Measurements from ENCODE around the gene GBA2. TPM values are rescaled to one million over a fixed set of nuclear protein-coding genes. Genes with fewer than 3 reads are reported as not detected.

The GBA2 gene
- polyA plus RNA-seq, 3 donors = 18.1 to 130 (median 26.4) TPM

DNA sequence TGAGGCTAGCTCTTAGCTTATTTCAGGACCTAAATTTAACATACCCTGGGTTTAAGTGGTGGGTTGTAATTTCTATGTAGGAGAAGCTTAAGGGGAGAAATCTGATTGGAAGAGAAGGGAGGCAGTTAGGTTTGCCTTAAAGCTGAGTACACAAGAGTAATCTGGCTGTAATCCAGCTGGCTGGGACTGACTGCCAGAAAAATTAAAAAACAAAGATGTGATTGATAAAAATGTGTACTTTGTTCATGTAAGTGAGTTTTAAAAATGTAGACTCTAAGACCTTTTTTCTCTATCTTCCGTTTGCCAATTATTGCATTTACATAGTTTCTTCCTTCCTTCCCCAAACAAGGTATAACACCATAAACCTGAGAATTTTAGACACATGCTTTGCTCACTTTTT lies 22.5 kb upstream of the GBA2 start:
- H3K79me2 ChIP-seq (ENCODE audit: insufficient read depth, low read length) = no peaks in the 10 kb centered on the region
- H3K4me2 ChIP-seq (replicated peaks; ENCODE audit: extremely low read depth, low read length, poor library complexity, severe bottlenecking) = no peak overlapping the region
- Mint-ChIP-seq H3K4me1 (peaks cover 16% of the 10 kb centered on the region), H3K4me3 (no peak overlapping the region), H3K36me3 (no peaks in the 10 kb centered on the region), H3K27ac (no peak overlapping the region), H3K27me3 (ENCODE audit: low read depth in 3 of 3) (peaks cover 0 to 2% (median 1%) of the 10 kb centered on the region in 3 donors), H3K9me3 (no peaks in the 10 kb centered on the region)
- TF ChIP-seq, protein P1, sequence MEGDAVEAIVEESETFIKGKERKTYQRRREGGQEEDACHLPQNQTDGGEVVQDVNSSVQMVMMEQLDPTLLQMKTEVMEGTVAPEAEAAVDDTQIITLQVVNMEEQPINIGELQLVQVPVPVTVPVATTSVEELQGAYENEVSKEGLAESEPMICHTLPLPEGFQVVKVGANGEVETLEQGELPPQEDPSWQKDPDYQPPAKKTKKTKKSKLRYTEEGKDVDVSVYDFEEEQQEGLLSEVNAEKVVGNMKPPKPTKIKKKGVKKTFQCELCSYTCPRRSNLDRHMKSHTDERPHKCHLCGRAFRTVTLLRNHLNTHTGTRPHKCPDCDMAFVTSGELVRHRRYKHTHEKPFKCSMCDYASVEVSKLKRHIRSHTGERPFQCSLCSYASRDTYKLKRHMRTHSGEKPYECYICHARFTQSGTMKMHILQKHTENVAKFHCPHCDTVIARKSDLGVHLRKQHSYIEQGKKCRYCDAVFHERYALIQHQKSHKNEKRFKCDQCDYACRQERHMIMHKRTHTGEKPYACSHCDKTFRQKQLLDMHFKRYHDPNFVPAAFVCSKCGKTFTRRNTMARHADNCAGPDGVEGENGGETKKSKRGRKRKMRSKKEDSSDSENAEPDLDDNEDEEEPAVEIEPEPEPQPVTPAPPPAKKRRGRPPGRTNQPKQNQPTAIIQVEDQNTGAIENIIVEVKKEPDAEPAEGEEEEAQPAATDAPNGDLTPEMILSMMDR (IDR thresholded peaks at IDR 0.05) = no peak
- no peaks in the 10 kb centered on the region for H4K20me1 ChIP-seq (ENCODE audit: insufficient read depth, low read length)
- no peaks in the 10 kb centered on the region for H3K9me3 ChIP-seq (replicated peaks in 1 of 2; ENCODE audit: control insufficient read depth in 1 of 2, insufficient read depth in 1 of 2, low read length in 2 of 2)
- WGBS (ENCODE audit: insufficient coverage) = no CpG with 5 or more reads among the region's 1 CpG
- intact Hi-C loops (cut with micrococcal nuclease) = no loop called here
- no peak overlapping the region for H2AFZ ChIP-seq (ENCODE audit: insufficient read depth, low read depth, low read length, poor library complexity, severe bottlenecking)
- no peak overlapping the region for H3K9ac ChIP-seq (ENCODE audit: insufficient read depth, low read length, poor library complexity, severe bottlenecking)
- H3K36me3 ChIP-seq (replicated peaks in 1 of 2; ENCODE audit: control insufficient read depth in 1 of 2, insufficient read depth in 2 of 2, low read length in 2 of 2) = no peaks in the 10 kb centered on the region
- no peak overlapping the region for H3K4me3 ChIP-seq (replicated peaks in 1 of 3; ENCODE audit: low read depth in 2 of 3, low read length in 3 of 3)
- no peak overlapping the region for H3K27ac ChIP-seq (ENCODE audit: low read depth in 1 of 2, low read length in 2 of 2)
- no peaks in the 10 kb centered on the region for H3K27me3 ChIP-seq (ENCODE audit: control insufficient read depth in 2 of 2, insufficient read depth in 2 of 2, low read length in 2 of 2)
- H3K4me1 ChIP-seq (ENCODE audit: control insufficient read depth in 1 of 2, insufficient read depth in 2 of 2, low read length in 2 of 2) = peaks cover 15 to 16% of the 10 kb centered on the region in 2 donors
- DNase-seq = no peak

DNA sequence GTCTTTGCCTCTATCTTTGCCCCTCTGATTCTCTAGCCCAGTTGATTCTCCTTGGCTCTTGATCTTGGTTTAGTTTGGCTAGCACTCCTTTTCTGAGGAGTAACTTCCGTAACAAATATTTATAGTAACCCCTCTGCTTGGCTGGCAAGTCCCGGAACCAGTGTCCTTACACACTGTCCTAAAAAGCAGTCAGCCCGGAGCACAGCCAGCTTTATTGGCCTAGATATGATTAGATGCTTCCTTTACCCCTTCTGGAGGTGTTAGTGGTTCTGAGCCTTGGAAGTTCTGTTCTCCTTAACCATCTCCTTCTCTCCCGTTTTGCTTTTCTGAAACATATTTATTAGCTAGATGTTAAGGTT lies 22.0 kb upstream of the GBA2 start:
- no peaks in the 10 kb centered on the region for H3K9me3 Mint-ChIP-seq
- Histone ChIP-seq H3K4me1 (ENCODE audit: control insufficient read depth in 1 of 2, insufficient read depth in 2 of 2, low read length in 2 of 2) (peaks cover 11 to 12% of the 10 kb centered on the region in 2 donors), H3K9me3 (replicated peaks in 1 of 2; ENCODE audit: control insufficient read depth in 1 of 2, insufficient read depth in 1 of 2, low read length in 2 of 2) (no peaks in the 10 kb centered on the region), H2AFZ (ENCODE audit: insufficient read depth, low read depth, low read length, poor library complexity, severe bottlenecking) (peak overlapping the region; percentile 32), H3K27me3 (ENCODE audit: control insufficient read depth in 2 of 2, insufficient read depth in 2 of 2, low read length in 2 of 2) (no peaks in the 10 kb centered on the region), H3K4me2 (replicated peaks; ENCODE audit: extremely low read depth, low read length, poor library complexity, severe bottlenecking) (no peak overlapping the region), H3K9ac (ENCODE audit: insufficient read depth, low read length, poor library complexity, severe bottlenecking) (no peak overlapping the region), H3K4me3 (replicated peaks in 1 of 3; ENCODE audit: low read depth in 2 of 3, low read length in 3 of 3) (no peak overlapping the region), H3K79me2 (ENCODE audit: insufficient read depth, low read length) (no peaks in the 10 kb centered on the region), H4K20me1 (ENCODE audit: insufficient read depth, low read length) (no peaks in the 10 kb centered on the region), H3K27ac (ENCODE audit: low read depth in 1 of 2, low read length in 2 of 2) (no peak overlapping the region), H3K36me3 (replicated peaks in 1 of 2; ENCODE audit: control insufficient read depth in 1 of 2, insufficient read depth in 2 of 2, low read length in 2 of 2) (no peaks in the 10 kb centered on the region)
- H3K27me3 Mint-ChIP-seq (ENCODE audit: low read depth in 3 of 3) = peaks cover 0 to 2% (median 0%) of the 10 kb centered on the region in 3 donors
- no peak overlapping the region for H3K4me3 Mint-ChIP-seq
- TF ChIP-seq, protein P1 (IDR thresholded peaks at IDR 0.05) = no peak
- intact Hi-C loops (cut with micrococcal nuclease) = no loop called here
- no peaks in the 10 kb centered on the region for H3K36me3 Mint-ChIP-seq
- DNase-seq = no peak
- WGBS (ENCODE audit: insufficient coverage) = 40% methylated on average over 1 of the region's 4 CpGs
- H3K27ac Mint-ChIP-seq = no peak overlapping the region
- H3K4me1 Mint-ChIP-seq = peaks cover 13% of the 10 kb centered on the region

Data from CD14-positive monocyte (primary cell).